Caco-2 (cell line): ENCODE results near the gene ZFP69. TPM values are rescaled to one million over a fixed set of nuclear protein-coding genes. Genes with fewer than 3 reads are reported as not detected.

Experiments used
- Bru-seq: library from RNA; stranded (reverse); fragments of 400-500 nt; gene quantifications from one replicate; lab custom pipeline; 2021; lab: Mats Ljungman, UMichigan
- BruChase-seq, 2 experiments: library from RNA; stranded (reverse); fragments of 400-500 nt; gene quantifications; one replicate each; lab custom pipeline; 2021; lab: Mats Ljungman, UMichigan
- BruUV-seq: library from RNA; stranded (reverse); fragments of 400-500 nt; replicated peaks from 2 replicates; lab custom pipeline; 2021; lab: Mats Ljungman, UMichigan
- CTCF ChIA-PET: fragments of 300-600 bp; sonication (Branson Sonifier 250); formaldehyde crosslinking; loops from one replicate; lab custom pipeline; 2022; ENCODE audit warnings: antibody characterized with exemption; lab: Charles Lee
- POLR2A ChIA-PET: fragments of 300-600 bp; sonication (Branson Sonifier 250); formaldehyde crosslinking; loops from one replicate; lab custom pipeline; 2022; ENCODE audit warnings: antibody characterized with exemption; lab: Charles Lee
- DNase-seq, 2 experiments: peaks; one replicate each; pipeline versions ENCODE4 v3.0.0 to v3.0.0-alpha.2; 2020 to 2022
- H3K27me3 ChIP-seq: replicated peaks from 2 replicates; pipeline ENCODE4 v1.6.0; 2011; ENCODE audit warnings: low read length; ENCODE audit not compliant: control insufficient read depth, insufficient read depth
- H3K36me3 ChIP-seq: 2 replicates; pipeline ENCODE4 v1.5.1; 2011; ENCODE audit warnings: low read length; ENCODE audit not compliant: control insufficient read depth, insufficient read depth
- H3K4me1 ChIP-seq: fragments of 250-450 bp; sonication (Bioruptor Pico); 2 replicates; pipeline ENCODE4 v1.5.1; 2020; ENCODE audit warnings: mild to moderate bottlenecking
- H3K4me3 ChIP-seq: 2 replicates; pipeline ENCODE4 v1.5.1; 2011; ENCODE audit warnings: low read depth, mild to moderate bottlenecking, control low read depth, low read length
- H3K9me3 ChIP-seq: fragments of 250-450 bp; sonication (Bioruptor Pico); 2 replicates; pipeline ENCODE4 v1.5.1; 2020; ENCODE audit warnings: mild to moderate bottlenecking, moderate library complexity
- H3K27ac Mint-ChIP-seq: one replicate; pipeline ENCODE4 v1.8.0; 2022; ENCODE audit warnings: mixed read lengths; ENCODE audit not compliant: unreplicated experiment
- H3K27me3 Mint-ChIP-seq: one replicate; pipeline ENCODE4 v1.8.0; 2022; ENCODE audit warnings: mixed read lengths; ENCODE audit not compliant: insufficient read depth, unreplicated experiment
- H3K36me3 Mint-ChIP-seq: one replicate; pipeline ENCODE4 v1.8.0; 2022; ENCODE audit warnings: mild to moderate bottlenecking, mixed read lengths; ENCODE audit not compliant: insufficient read depth, unreplicated experiment
- H3K4me1 Mint-ChIP-seq: one replicate; pipeline ENCODE4 v1.8.0; 2022; ENCODE audit warnings: low read depth, mixed read lengths; ENCODE audit not compliant: unreplicated experiment
- H3K4me3 Mint-ChIP-seq: one replicate; pipeline ENCODE4 v1.8.0; 2022; ENCODE audit warnings: mild to moderate bottlenecking, moderate library complexity, mixed read lengths; ENCODE audit not compliant: unreplicated experiment
- H3K9me3 Mint-ChIP-seq: one replicate; pipeline ENCODE4 v1.8.0; 2022; ENCODE audit warnings: mixed read lengths; ENCODE audit not compliant: unreplicated experiment
- intact Hi-C: fragments of 100-400 bp; cut with micrococcal nuclease; formaldehyde crosslinking; loops from one replicate; pipeline ENCODE4 v1.10.0; 2022; ENCODE audit not compliant: unreplicated experiment
- long read RNA-seq: library from polyadenylated mRNA; stranded (forward); transcript quantifications from one replicate; pipeline ENCODE4 v2.0.0, GENCODE V29; 2022
- total RNA-seq: library from RNA; stranded (reverse); gene quantifications from 2 replicates; pipeline ENCODE4 v1.2.3, GENCODE V29; 2022
- TF ChIP-seq, protein P1 (sequence below), 2 experiments: fragments of 200-600 bp in 1 of 2; IDR thresholded peaks; 1 replicate in 1 of 2; 2 replicates in 1 of 2; pipeline versions ENCODE4 v1.5.1 to v1.8.0; 2011 to 2022; ENCODE audit warnings: antibody characterized with exemption in 1 of 2, control low read depth in 1 of 2, inconsistent platforms in 1 of 2, low read depth in 1 of 2, low read length in 1 of 2, mild to moderate bottlenecking in 1 of 2, moderate library complexity in 1 of 2; ENCODE audit not compliant: insufficient read depth in 1 of 2, severe bottlenecking in 1 of 2, unreplicated experiment in 1 of 2

Gene ZFP69
- total RNA-seq (2.5 and 2.6 TPM in 2 replicates), Bru-seq, nascent RNA (percentile 46 among the genes with signal in this experiment), BruChase-seq, experiment 1, labeled RNA remaining after a 2-hour chase (percentile 47 among the genes with signal in this experiment), BruChase-seq, experiment 2, labeled RNA remaining after a 6-hour chase (percentile 37 among the genes with signal in this experiment)
- long read RNA-seq, partial matches to known transcripts, result 1 of 6 reads
- long read RNA-seq, other reads (novel, unspliced or antisense), result 5 of 6 reads

GRCh38 chr1:40476924-40477677, at the start of gene ZFP69:
TSS of gene ZFP69 (plus strand) at chr1:40477290. CDS start at chr1:40479362, 2,072 bp downstream.
- no peaks in the 10 kb centered on the region for H3K27me3 ChIP-seq
- Mint-ChIP-seq H3K27me3 (no peaks in the 10 kb centered on the region), H3K27ac (peak within 1 kb of the TSS; percentile 29), H3K4me1 (no peaks in the 10 kb centered on the region), H3K9me3 (peaks cover 28% of the 10 kb centered on the region), H3K4me3 (peak within 1 kb of the TSS; percentile 81), H3K36me3 (peaks cover 12% of the 10 kb centered on the region)
- peak within 1 kb of the TSS; percentile 61 for H3K4me3 ChIP-seq
- CTCF ChIA-PET, result no interaction called here
- no TSS peak for BruUV-seq
- H3K36me3 ChIP-seq, result no peaks in the 10 kb centered on the region
- H3K9me3 ChIP-seq, result peaks cover 8% of the 10 kb centered on the region; the same call in 1 of the 2 replicates
- peak; percentile 61 to 70 for DNase-seq
- H3K4me1 ChIP-seq, result no peaks in the 10 kb centered on the region
- POLR2A ChIA-PET, result interaction anchor here (1.4 kb wide), 1 partner anchor 27 kb away, joined by 4 read pairs; the partner anchor contains the start of gene ZFP69B
- intact Hi-C loops, result no loop called here
- TF ChIP-seq, protein P1, sequence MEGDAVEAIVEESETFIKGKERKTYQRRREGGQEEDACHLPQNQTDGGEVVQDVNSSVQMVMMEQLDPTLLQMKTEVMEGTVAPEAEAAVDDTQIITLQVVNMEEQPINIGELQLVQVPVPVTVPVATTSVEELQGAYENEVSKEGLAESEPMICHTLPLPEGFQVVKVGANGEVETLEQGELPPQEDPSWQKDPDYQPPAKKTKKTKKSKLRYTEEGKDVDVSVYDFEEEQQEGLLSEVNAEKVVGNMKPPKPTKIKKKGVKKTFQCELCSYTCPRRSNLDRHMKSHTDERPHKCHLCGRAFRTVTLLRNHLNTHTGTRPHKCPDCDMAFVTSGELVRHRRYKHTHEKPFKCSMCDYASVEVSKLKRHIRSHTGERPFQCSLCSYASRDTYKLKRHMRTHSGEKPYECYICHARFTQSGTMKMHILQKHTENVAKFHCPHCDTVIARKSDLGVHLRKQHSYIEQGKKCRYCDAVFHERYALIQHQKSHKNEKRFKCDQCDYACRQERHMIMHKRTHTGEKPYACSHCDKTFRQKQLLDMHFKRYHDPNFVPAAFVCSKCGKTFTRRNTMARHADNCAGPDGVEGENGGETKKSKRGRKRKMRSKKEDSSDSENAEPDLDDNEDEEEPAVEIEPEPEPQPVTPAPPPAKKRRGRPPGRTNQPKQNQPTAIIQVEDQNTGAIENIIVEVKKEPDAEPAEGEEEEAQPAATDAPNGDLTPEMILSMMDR (IDR thresholded peaks at IDR 0.05; ENCODE audit: insufficient read depth in 1 of 2, low read depth in 1 of 2, low read length in 1 of 2, severe bottlenecking in 1 of 2, unreplicated experiment in 1 of 2), result no peak

GRCh38 chr1:40431385-40431784, 45.7 kb upstream of the ZFP69 start:
- no peaks in the 10 kb centered on the region for H3K36me3 Mint-ChIP-seq
- Histone ChIP-seq H3K4me1 (no peaks in the 10 kb centered on the region), H3K27me3 (no peaks in the 10 kb centered on the region), H3K36me3 (no peaks in the 10 kb centered on the region), H3K9me3 (no peaks in the 10 kb centered on the region), H3K4me3 (no peak overlapping the region)
- ChIA-PET CTCF (no interaction called here), POLR2A (no interaction called here)
- no peaks in the 10 kb centered on the region for H3K4me1 Mint-ChIP-seq
- intact Hi-C loops, result no loop called here
- no peaks in the 10 kb centered on the region for H3K27me3 Mint-ChIP-seq
- DNase-seq, result no peak
- TF ChIP-seq, protein P1 (IDR thresholded peaks at IDR 0.05; ENCODE audit: insufficient read depth in 1 of 2, low read depth in 1 of 2, low read length in 1 of 2, severe bottlenecking in 1 of 2, unreplicated experiment in 1 of 2), result no peak
- no peak overlapping the region for H3K27ac Mint-ChIP-seq
- BruUV-seq, result no TSS peak
- H3K9me3 Mint-ChIP-seq, result no peaks in the 10 kb centered on the region
- H3K4me3 Mint-ChIP-seq, result no peak overlapping the region

- no peak overlapping the region for H3K4me3 Mint-ChIP-seq
- Histone ChIP-seq H3K4me1 (no peaks in the 10 kb centered on the region), H3K36me3 (no peaks in the 10 kb centered on the region), H3K27me3 (no peaks in the 10 kb centered on the region), H3K4me3 (no peak overlapping the region), H3K9me3 (no peaks in the 10 kb centered on the region)
- no peaks in the 10 kb centered on the region for H3K9me3 Mint-ChIP-seq
- no peaks in the 10 kb centered on the region for H3K27me3 Mint-ChIP-seq
- intact Hi-C loops, result no loop called here
- H3K36me3 Mint-ChIP-seq, result no peaks in the 10 kb centered on the region
- CTCF ChIA-PET, result interaction anchor here (0.6 kb wide), 1 partner anchor 17 kb away, joined by 3 read pairs; the partner anchor contains the start of gene ZFP69B
- POLR2A ChIA-PET, result no interaction called here
- DNase-seq, result no peak
- BruUV-seq, result no TSS peak
- H3K4me1 Mint-ChIP-seq, result no peaks in the 10 kb centered on the region
- no peak overlapping the region for H3K27ac Mint-ChIP-seq
- TF ChIP-seq, protein P1 (IDR thresholded peaks at IDR 0.05; ENCODE audit: insufficient read depth in 1 of 2, low read depth in 1 of 2, low read length in 1 of 2, severe bottlenecking in 1 of 2, unreplicated experiment in 1 of 2), result no peak
These were observed 44.3 kb upstream of the ZFP69 start for GRCh38 chr1:40432644-40433390.
